H1 (cell line): ENCODE measurements around the gene CATSPERD. TPM values are rescaled to one million over a fixed set of nuclear protein-coding genes. Genes with fewer than 3 reads are reported as not detected.
A peak's percentile ranks its signal among the peaks of the same experiment; 100 is the strongest.

Experiments used
- CTCF ChIA-PET: fragments of 300-600 bp; sonication (Branson Sonifier 250); formaldehyde crosslinking; loops from one replicate; lab custom pipeline; 2021; ENCODE audit not compliant: partially characterized antibody; lab: Charles Lee
- POLR2A ChIA-PET: fragments of 300-600 bp; sonication (Branson Sonifier 250); formaldehyde crosslinking; loops from one replicate; lab custom pipeline; 2021; ENCODE audit warnings: inconsistent platforms; ENCODE audit not compliant: partially characterized antibody; lab: Charles Lee
- DNase-seq, 2 experiments: peaks; one replicate each; pipeline versions ENCODE4 v3.0.0 to v3.0.0-alpha.2; 2010 to 2022; ENCODE audit warnings: low spot score in 2 of 2, low read depth in 1 of 2, mixed read lengths in 1 of 2
- FAIRE-seq: peaks from 2 replicates; lab custom pipeline; 2011; peaks lifted over from hg19 to GRCh38; lab: Jason Lieb, UNC
- H2AFZ ChIP-seq: 2 replicates; pipeline ENCODE4 v1.8.1; 2012; ENCODE audit warnings: low read length, inconsistent platforms
- H2AK5ac ChIP-seq: 2 replicates; pipeline ENCODE4 v1.6.1; 2013; ENCODE audit warnings: low read depth, low read length
- H2BK120ac ChIP-seq: replicated peaks from 2 replicates; pipeline ENCODE3; 2013; ENCODE audit warnings: low read depth, low read length, inconsistent platforms
- H2BK12ac ChIP-seq: 2 replicates; pipeline ENCODE4 v1.6.1; 2013; ENCODE audit warnings: low read depth, low read length
- H2BK15ac ChIP-seq: 2 replicates; pipeline ENCODE4 v1.6.1; 2013; ENCODE audit warnings: low read length
- H2BK20ac ChIP-seq: 2 replicates; pipeline ENCODE4 v1.6.1; 2013; ENCODE audit warnings: low read length
- H2BK5ac ChIP-seq: 2 replicates; pipeline ENCODE4 v1.6.1; 2013; ENCODE audit warnings: low read depth, low read length
- H3K14ac ChIP-seq: 2 replicates; pipeline ENCODE4 v1.6.1; 2013; ENCODE audit warnings: inconsistent platforms; ENCODE audit not compliant: insufficient read length
- H3K18ac ChIP-seq: 2 replicates; pipeline ENCODE4 v1.6.1; 2013; ENCODE audit warnings: low read length; ENCODE audit errors: extremely low read depth
- H3K23ac ChIP-seq: 2 replicates; pipeline ENCODE4 v1.6.1; 2013; ENCODE audit warnings: inconsistent platforms; ENCODE audit not compliant: insufficient read length
- H3K23me2 ChIP-seq: 2 replicates; pipeline ENCODE4 v1.6.1; 2013; ENCODE audit warnings: low read depth, low read length
- H3K27ac ChIP-seq: 2 replicates; pipeline ENCODE4 v1.6.1; 2011; ENCODE audit warnings: low read depth, low read length, inconsistent platforms
- H3K27me3 ChIP-seq, 4 experiments: replicated peaks in 1 of 4; 1 replicate in 1 of 4; 2 replicates in 3 of 4; pipeline versions ENCODE4 v1.6.1 to v1.8.1; 2011 to 2013; ENCODE audit warnings: low read length in 3 of 4, mild to moderate bottlenecking in 3 of 4, inconsistent platforms in 2 of 4, mixed read lengths in 2 of 4, moderate library complexity in 1 of 4; ENCODE audit not compliant: control insufficient read depth in 3 of 4, insufficient read depth in 3 of 4; ENCODE audit errors: extremely low read depth in 1 of 4
- H3K36me3 ChIP-seq, 4 experiments: 2 replicates each; pipeline versions ENCODE4 v1.6.1 to v1.8.1; 2011 to 2013; ENCODE audit warnings: mild to moderate bottlenecking in 4 of 4, low read length in 3 of 4, moderate library complexity in 2 of 4, control low read depth in 1 of 4, inconsistent platforms in 1 of 4; ENCODE audit not compliant: insufficient read depth in 4 of 4, control insufficient read depth in 2 of 4
- H3K4ac ChIP-seq: replicated peaks from 2 replicates; pipeline ENCODE3; 2013; ENCODE audit warnings: low read length, low read depth, mixed read lengths, inconsistent platforms; ENCODE audit not compliant: insufficient read length
- H3K4me1 ChIP-seq, 4 experiments: replicated peaks in 1 of 4; 1 replicate in 1 of 4; 2 replicates in 3 of 4; pipeline versions ENCODE4 v1.6.1 to v1.8.1; 2011 to 2013; ENCODE audit warnings: low read length in 3 of 4, inconsistent platforms in 2 of 4, mixed read lengths in 1 of 4; ENCODE audit not compliant: insufficient read depth in 4 of 4, control insufficient read depth in 3 of 4
- H3K4me2 ChIP-seq, 2 experiments: 2 replicates each; pipeline versions ENCODE4 v1.6.1 to v1.8.1; 2011 to 2013; ENCODE audit warnings: low read depth in 2 of 2, low read length in 2 of 2, control low read depth in 1 of 2, inconsistent platforms in 1 of 2, mild to moderate bottlenecking in 1 of 2; ENCODE audit not compliant: insufficient read depth in 1 of 2
- H3K4me3 ChIP-seq, 4 experiments: fragments of 200-600, 300-600 bp in 1 of 4; sonication (generic), shearing (Covaris generic), sonication (Bioruptor Twin) in 1 of 4; 2 replicates each; pipeline versions ENCODE4 v1.5.1 to v1.8.1; 2011 to 2016; ENCODE audit warnings: low read length in 4 of 4, low read depth in 3 of 4, control low read depth in 2 of 4, inconsistent platforms in 2 of 4, mild to moderate bottlenecking in 2 of 4, mixed read lengths in 1 of 4, moderate library complexity in 1 of 4; ENCODE audit not compliant: insufficient read depth in 2 of 4; ENCODE audit errors: extremely low read depth in 1 of 4
- H3K56ac ChIP-seq: replicated peaks from 2 replicates; pipeline ENCODE3; 2013; ENCODE audit warnings: low read depth, mild to moderate bottlenecking, mixed read lengths, low read length, inconsistent platforms; ENCODE audit not compliant: insufficient read length
- H3K79me1 ChIP-seq: 2 replicates; pipeline ENCODE4 v1.6.1; 2013; ENCODE audit warnings: low read depth, low read length, control low read depth
- H3K79me2 ChIP-seq, 2 experiments: 2 replicates each; pipeline versions ENCODE4 v1.6.1 to v1.8.1; 2012 to 2013; ENCODE audit warnings: low read length in 2 of 2, mild to moderate bottlenecking in 2 of 2, inconsistent platforms in 1 of 2; ENCODE audit not compliant: insufficient read depth in 2 of 2, control insufficient read depth in 1 of 2
- H3K9ac ChIP-seq, 4 experiments: replicated peaks in 1 of 4; 1 replicate in 1 of 4; 2 replicates in 3 of 4; pipeline versions ENCODE4 v1.6.1 to v1.8.1; 2011 to 2013; ENCODE audit warnings: low read depth in 3 of 4, low read length in 3 of 4, control low read depth in 2 of 4, mild to moderate bottlenecking in 2 of 4, moderate library complexity in 2 of 4, inconsistent platforms in 1 of 4; ENCODE audit errors: extremely low read depth in 1 of 4
- H3K9me3 ChIP-seq, 2 experiments: 2 replicates each; pipeline versions ENCODE4 v1.6.1 to v1.8.1; 2012 to 2013; ENCODE audit warnings: mild to moderate bottlenecking in 2 of 2, moderate library complexity in 2 of 2, control low read depth in 1 of 2, inconsistent platforms in 1 of 2, low read depth in 1 of 2, low read length in 1 of 2, mixed read lengths in 1 of 2; ENCODE audit not compliant: insufficient read depth in 2 of 2
- H4K20me1 ChIP-seq, 2 experiments: replicated peaks in 1 of 2; 2 replicates each; pipeline versions ENCODE3 to v1.8.1; 2011 to 2013; ENCODE audit warnings: inconsistent platforms in 2 of 2, low read length in 2 of 2, mild to moderate bottlenecking in 1 of 2; ENCODE audit not compliant: insufficient read depth in 2 of 2, control insufficient read depth in 1 of 2
- H4K5ac ChIP-seq: 2 replicates; pipeline ENCODE4 v1.6.1; 2013; ENCODE audit warnings: low read length, low read depth, mixed read lengths, inconsistent platforms; ENCODE audit not compliant: insufficient read length
- H4K8ac ChIP-seq: 2 replicates; pipeline ENCODE4 v1.8.0; 2013; ENCODE audit warnings: mild to moderate bottlenecking, moderate library complexity, low read length, inconsistent platforms; ENCODE audit not compliant: insufficient read depth; ENCODE audit errors: extremely low read depth
- H4K91ac ChIP-seq: replicated peaks from 2 replicates; pipeline ENCODE3; 2013; ENCODE audit warnings: low read length, mixed read lengths, inconsistent platforms; ENCODE audit not compliant: insufficient read length
- EGR1 ChIP-seq: IDR thresholded peaks from 2 replicates; pipeline ENCODE4 v1.6.1; 2011; ENCODE audit warnings: low read depth, low read length, borderline replicate concordance
- EZH2 ChIP-seq: fragments of 200-600 bp; sonication (generic); IDR thresholded peaks from 2 replicates; pipeline ENCODE4 v1.7.1; 2012; ENCODE audit warnings: low read depth, mild to moderate bottlenecking, moderate library complexity, low read length, inconsistent platforms; ENCODE audit not compliant: severe bottlenecking
- GTF2F1 ChIP-seq: IDR thresholded peaks from 2 replicates; pipeline ENCODE4 v1.6.1; 2012; ENCODE audit warnings: low read depth, low read length, improper control_type of control experiment, borderline replicate concordance
- KDM1A ChIP-seq: fragments of 200-600, 300-600 bp; sonication (generic); IDR thresholded peaks from 2 replicates; pipeline ENCODE4 v1.7.1; 2016; ENCODE audit warnings: mild to moderate bottlenecking, low read length, borderline replicate concordance
- KDM4A ChIP-seq: IDR thresholded peaks from one replicate; pipeline ENCODE4 v1.7.1; 2012; ENCODE audit warnings: low read depth, mild to moderate bottlenecking, moderate library complexity, low read length, inconsistent platforms; ENCODE audit not compliant: severe bottlenecking
- KDM5A ChIP-seq: fragments of 200-600 bp; IDR thresholded peaks from 2 replicates; pipeline ENCODE4 v1.7.1; 2012; ENCODE audit warnings: mild to moderate bottlenecking, low read length, inconsistent platforms, mixed read lengths
- NRF1 ChIP-seq: IDR thresholded peaks from 2 replicates; pipeline ENCODE4 v1.6.1; 2011; ENCODE audit warnings: mild to moderate bottlenecking, low read depth, low read length, improper control_type of control experiment
- PHF8 ChIP-seq: fragments of 200-600 bp; sonication (generic); conservative IDR thresholded peaks from 2 replicates; pipeline ENCODE4 v1.7.1; 2012; ENCODE audit warnings: low read depth, mild to moderate bottlenecking, inconsistent platforms, low read length, moderate library complexity
- POU5F1 ChIP-seq: IDR thresholded peaks from 2 replicates; pipeline ENCODE4 v1.6.1; 2011; ENCODE audit warnings: low read depth, mild to moderate bottlenecking, low read length, moderate library complexity
- SIRT6 ChIP-seq: IDR thresholded peaks from one replicate; pipeline ENCODE4 v1.7.1; 2012; ENCODE audit warnings: low read length, inconsistent platforms
- SIX5 ChIP-seq: IDR thresholded peaks from 2 replicates; pipeline ENCODE4 v1.6.1; 2011; ENCODE audit warnings: mild to moderate bottlenecking, low read depth, low read length
- SRF ChIP-seq: IDR thresholded peaks from 2 replicates; pipeline ENCODE4 v1.6.1; 2011; ENCODE audit warnings: mild to moderate bottlenecking, low read depth, low read length, moderate library complexity
- TAF1 ChIP-seq: IDR thresholded peaks from 2 replicates; pipeline ENCODE4 v1.6.1; 2011; ENCODE audit warnings: mild to moderate bottlenecking, low read depth, low read length
- WGBS, 2 experiments: shearing (Covaris generic) in 1 of 2; methylation state at CpG; one replicate each; pipeline versions ENCODE4 v1.1.6 to v1.1.7; 2013 to 2015; ENCODE audit warnings: low lambda C conversion rate in 2 of 2, mixed read lengths in 2 of 2, inconsistent platforms in 1 of 2, low coverage in 1 of 2, missing lambda C conversion rate in 1 of 2; ENCODE audit not compliant: insufficient replicate concordance in 2 of 2, insufficient coverage in 1 of 2, insufficient read length in 1 of 2; ENCODE audit errors: extremely low coverage in 1 of 2, missing lambda C conversion rate in 1 of 2; 5-methylcytosine and 5-hydroxymethylcytosine counted together
- polyA plus RNA-seq, 7 experiments: library from polyadenylated mRNA; depleted of rRNA in 3 of 7; stranded (reverse) in 5 of 7; unstranded in 2 of 7; fragments of >200 nt in 5 of 7; fragments of 200-250 nt in 2 of 7; gene quantifications; 1 replicate in 5 of 7; 2 replicates in 1 of 7; 4 replicates in 1 of 7; pipeline versions ENCODE4 v1.2.1 to v1.2.3, GENCODE V29; 2011 to 2013; ENCODE audit warnings: missing spikeins in 2 of 7, mixed read lengths in 2 of 7
- total RNA-seq: library from RNA; stranded (reverse); fragmentation: NEBNext Ultra II Directional; extraction: Animal tissue kit (Norgen Biotek cat#: 25700); gene quantifications from 2 replicates; pipeline ENCODE4 v1.2.1, GENCODE V29; 2021

CATSPERD gene
- total and polyA plus RNA-seq, 2 of the 8 experiments (the other 6 are each of a cell fraction or from before 2014, with no cell fraction given), result 0.12 TPM; not detected in 1

- Histone ChIP-seq H2BK12ac (0 out of 2 replicates have a peak overlapping the region, but pooled peaks have one; percentile 17), H3K23ac (no peak overlapping the region), H2AFZ (no peak overlapping the region), H3K27ac (no peak overlapping the region), H2BK15ac (no peak overlapping the region), H4K91ac (no peak overlapping the region), H2AK5ac (peak overlapping the region; percentile 53; the same call in 1 of the 2 replicates), H3K4ac (no peak overlapping the region), H4K8ac (no peak overlapping the region; the same call in 1 of the 2 replicates), H2BK20ac (no peak overlapping the region), H4K5ac (no peak overlapping the region), H3K4me1 (no peaks in the 10 kb centered on the region), H3K23me2 (no peaks in the 10 kb centered on the region), H3K18ac (no peak overlapping the region), H3K27me3 (no peaks in the 10 kb centered on the region), H2BK5ac (no peak overlapping the region), H3K9ac (no peak overlapping the region), H3K4me2 (no peak overlapping the region), H3K79me2 (no peaks in the 10 kb centered on the region), H3K4me3 (no peak overlapping the region), H3K36me3 (no peaks in the 10 kb centered on the region), H2BK120ac (no peak overlapping the region), H3K56ac (no peak overlapping the region), H3K14ac (no peak overlapping the region), H3K79me1 (no peaks in the 10 kb centered on the region), H3K9me3 (no peaks in the 10 kb centered on the region), H4K20me1 (peaks cover 0 to 2% of the 10 kb centered on the region in 2 experiments)
- ChIA-PET CTCF (interaction anchor here (1.4 to 1.8 kb wide), 3 partner anchors 11 to 76 kb away, joined by 4 to 8 read pairs (median 4); no protein-coding TSS in a partner anchor), POLR2A (interaction anchor here (1.0 to 2.0 kb wide), 2 partner anchors 13 to 78 kb away, joined by 3 to 12 read pairs; no protein-coding TSS in a partner anchor)
- no peak for DNase-seq
- 78% methylated on average over 11 of the region's 11 CpGs; no CpG with 5 or more reads in 1 of the 2 experiments for WGBS, 2 experiments
- TF ChIP-seq SRF, result no peak
- TF ChIP-seq KDM1A, result no peak
- no peak for TF ChIP-seq NRF1
- TF ChIP-seq PHF8, result no peak
- no peak for TF ChIP-seq GTF2F1
- TF ChIP-seq SIX5, result no peak
- TF ChIP-seq EZH2, result no peak
- TF ChIP-seq EGR1, result no peak
- no peak for TF ChIP-seq SIRT6
- no peak for TF ChIP-seq KDM5A
- no peak for TF ChIP-seq TAF1
- TF ChIP-seq POU5F1, result no peak
- TF ChIP-seq KDM4A, result no peak
- FAIRE-seq, result no peak
Measured at GRCh38 chr19:5814852-5815246, 94.4 kb downstream of the CATSPERD start.
